ENCODE results near the gene DISC1. TPM values are rescaled to one million over a fixed set of nuclear protein-coding genes. Genes with fewer than 3 reads are reported as not detected.

Gene DISC1
- total and polyA plus RNA-seq, 2 experiments from 2014 or later = 2.1 to 6.5 TPM

DNA sequence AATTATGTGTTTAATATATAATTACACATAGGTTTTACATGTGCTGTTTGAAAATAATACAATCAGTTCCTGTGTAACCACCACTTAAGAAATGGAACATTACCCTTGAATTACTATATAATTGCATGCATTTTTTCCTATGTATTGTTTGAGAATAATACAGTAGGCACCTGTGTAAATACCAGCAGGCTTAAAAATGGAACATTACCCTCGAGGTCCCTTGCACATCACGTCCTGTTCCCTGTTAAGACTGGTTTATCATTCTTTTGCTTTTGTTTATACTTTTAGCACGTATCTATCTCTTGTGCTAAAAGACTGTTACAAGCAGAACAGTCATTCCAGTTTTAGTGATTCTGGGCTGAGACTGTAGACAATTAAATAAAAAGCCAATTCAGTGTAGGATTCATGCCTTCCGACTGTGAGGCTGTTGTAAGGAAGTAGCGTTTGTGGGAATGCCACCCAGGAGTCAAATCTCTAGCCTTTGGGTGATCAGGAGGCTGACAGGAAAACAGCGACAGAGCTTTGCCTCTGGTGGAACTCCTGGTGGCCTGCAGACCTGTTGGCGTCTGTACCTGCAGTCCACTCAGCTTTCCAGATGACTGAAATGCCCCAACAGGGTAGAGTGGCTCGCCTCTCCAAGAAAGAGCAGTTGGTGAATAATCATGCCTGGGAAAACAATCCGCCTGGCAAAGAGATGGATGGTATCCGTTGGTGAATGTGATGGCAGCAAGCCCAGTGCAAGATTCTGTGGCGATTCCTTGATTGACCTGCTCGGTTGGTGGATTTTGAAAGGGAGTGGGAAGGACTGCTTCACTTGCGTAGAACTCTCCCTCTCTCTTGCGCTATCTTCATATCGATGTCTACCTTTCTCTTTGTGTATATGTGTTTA lies 58.0 kb downstream of the DISC1 start:
- 0 out of 3 replicates have a peak, but pooled peaks cover under 1% of the 10 kb centered on the region for H3K4me1 Mint-ChIP-seq
- Histone ChIP-seq H3K27me3 (ENCODE audit: insufficient read depth) (no peaks in the 10 kb centered on the region), H3K4me3 (no peak overlapping the region), H3K27ac (ENCODE audit: low read depth) (no peak overlapping the region), H3F3A (replicated peaks; ENCODE audit: low read depth) (no peaks in the 10 kb centered on the region), H3K4me1 (ENCODE audit: insufficient read depth) (0 out of 2 replicates have a peak, but pooled peaks cover under 1% of the 10 kb centered on the region), H3K4me2 (no peak overlapping the region), H3K36me3 (ENCODE audit: insufficient read depth) (0 out of 2 replicates have a peak, but pooled peaks cover 7% of the 10 kb centered on the region), H4K20me1 (replicated peaks; ENCODE audit: insufficient read depth) (no peaks in the 10 kb centered on the region), H2AFZ (no peak overlapping the region), H3K79me2 (replicated peaks; ENCODE audit: insufficient read depth) (no peaks in the 10 kb centered on the region), H3K9me2 (ENCODE audit: insufficient read depth) (peaks cover 4% of the 10 kb centered on the region; the same call in 1 of the 2 replicates)
- no peaks in the 10 kb centered on the region for H3K27me3 Mint-ChIP-seq (ENCODE audit: insufficient read depth, low read depth, poor library complexity)
- H3K36me3 Mint-ChIP-seq (ENCODE audit: low read depth) = peaks cover 26% of the 10 kb centered on the region
- TF ChIP-seq EZH2 (IDR thresholded peaks at IDR 0.05; ENCODE audit: low read depth, unreplicated experiment) (no peak), STAT1 (IDR thresholded peaks at IDR 0.05; ENCODE audit: unreplicated experiment) (no peak), CREB1 (CRISPR knock-in tag; IDR thresholded peaks at IDR 0.05; ENCODE audit: low read depth) (no peak), NANOG (IDR thresholded peaks at IDR 0.05; ENCODE audit: borderline replicate concordance) (no peak), JUNB (IDR thresholded peaks at IDR 0.05; ENCODE audit: unreplicated experiment) (no peak), POLR2AphosphoS5 (IDR thresholded peaks at IDR 0.05; ENCODE audit: low read depth) (no peak), EZH2phosphoT487 (IDR thresholded peaks at IDR 0.05; ENCODE audit: unreplicated experiment) (no peak), ZNF114 (CRISPR knock-in tag; IDR thresholded peaks at IDR 0.05) (no peak)
- TF ChIP-seq, protein P1, sequence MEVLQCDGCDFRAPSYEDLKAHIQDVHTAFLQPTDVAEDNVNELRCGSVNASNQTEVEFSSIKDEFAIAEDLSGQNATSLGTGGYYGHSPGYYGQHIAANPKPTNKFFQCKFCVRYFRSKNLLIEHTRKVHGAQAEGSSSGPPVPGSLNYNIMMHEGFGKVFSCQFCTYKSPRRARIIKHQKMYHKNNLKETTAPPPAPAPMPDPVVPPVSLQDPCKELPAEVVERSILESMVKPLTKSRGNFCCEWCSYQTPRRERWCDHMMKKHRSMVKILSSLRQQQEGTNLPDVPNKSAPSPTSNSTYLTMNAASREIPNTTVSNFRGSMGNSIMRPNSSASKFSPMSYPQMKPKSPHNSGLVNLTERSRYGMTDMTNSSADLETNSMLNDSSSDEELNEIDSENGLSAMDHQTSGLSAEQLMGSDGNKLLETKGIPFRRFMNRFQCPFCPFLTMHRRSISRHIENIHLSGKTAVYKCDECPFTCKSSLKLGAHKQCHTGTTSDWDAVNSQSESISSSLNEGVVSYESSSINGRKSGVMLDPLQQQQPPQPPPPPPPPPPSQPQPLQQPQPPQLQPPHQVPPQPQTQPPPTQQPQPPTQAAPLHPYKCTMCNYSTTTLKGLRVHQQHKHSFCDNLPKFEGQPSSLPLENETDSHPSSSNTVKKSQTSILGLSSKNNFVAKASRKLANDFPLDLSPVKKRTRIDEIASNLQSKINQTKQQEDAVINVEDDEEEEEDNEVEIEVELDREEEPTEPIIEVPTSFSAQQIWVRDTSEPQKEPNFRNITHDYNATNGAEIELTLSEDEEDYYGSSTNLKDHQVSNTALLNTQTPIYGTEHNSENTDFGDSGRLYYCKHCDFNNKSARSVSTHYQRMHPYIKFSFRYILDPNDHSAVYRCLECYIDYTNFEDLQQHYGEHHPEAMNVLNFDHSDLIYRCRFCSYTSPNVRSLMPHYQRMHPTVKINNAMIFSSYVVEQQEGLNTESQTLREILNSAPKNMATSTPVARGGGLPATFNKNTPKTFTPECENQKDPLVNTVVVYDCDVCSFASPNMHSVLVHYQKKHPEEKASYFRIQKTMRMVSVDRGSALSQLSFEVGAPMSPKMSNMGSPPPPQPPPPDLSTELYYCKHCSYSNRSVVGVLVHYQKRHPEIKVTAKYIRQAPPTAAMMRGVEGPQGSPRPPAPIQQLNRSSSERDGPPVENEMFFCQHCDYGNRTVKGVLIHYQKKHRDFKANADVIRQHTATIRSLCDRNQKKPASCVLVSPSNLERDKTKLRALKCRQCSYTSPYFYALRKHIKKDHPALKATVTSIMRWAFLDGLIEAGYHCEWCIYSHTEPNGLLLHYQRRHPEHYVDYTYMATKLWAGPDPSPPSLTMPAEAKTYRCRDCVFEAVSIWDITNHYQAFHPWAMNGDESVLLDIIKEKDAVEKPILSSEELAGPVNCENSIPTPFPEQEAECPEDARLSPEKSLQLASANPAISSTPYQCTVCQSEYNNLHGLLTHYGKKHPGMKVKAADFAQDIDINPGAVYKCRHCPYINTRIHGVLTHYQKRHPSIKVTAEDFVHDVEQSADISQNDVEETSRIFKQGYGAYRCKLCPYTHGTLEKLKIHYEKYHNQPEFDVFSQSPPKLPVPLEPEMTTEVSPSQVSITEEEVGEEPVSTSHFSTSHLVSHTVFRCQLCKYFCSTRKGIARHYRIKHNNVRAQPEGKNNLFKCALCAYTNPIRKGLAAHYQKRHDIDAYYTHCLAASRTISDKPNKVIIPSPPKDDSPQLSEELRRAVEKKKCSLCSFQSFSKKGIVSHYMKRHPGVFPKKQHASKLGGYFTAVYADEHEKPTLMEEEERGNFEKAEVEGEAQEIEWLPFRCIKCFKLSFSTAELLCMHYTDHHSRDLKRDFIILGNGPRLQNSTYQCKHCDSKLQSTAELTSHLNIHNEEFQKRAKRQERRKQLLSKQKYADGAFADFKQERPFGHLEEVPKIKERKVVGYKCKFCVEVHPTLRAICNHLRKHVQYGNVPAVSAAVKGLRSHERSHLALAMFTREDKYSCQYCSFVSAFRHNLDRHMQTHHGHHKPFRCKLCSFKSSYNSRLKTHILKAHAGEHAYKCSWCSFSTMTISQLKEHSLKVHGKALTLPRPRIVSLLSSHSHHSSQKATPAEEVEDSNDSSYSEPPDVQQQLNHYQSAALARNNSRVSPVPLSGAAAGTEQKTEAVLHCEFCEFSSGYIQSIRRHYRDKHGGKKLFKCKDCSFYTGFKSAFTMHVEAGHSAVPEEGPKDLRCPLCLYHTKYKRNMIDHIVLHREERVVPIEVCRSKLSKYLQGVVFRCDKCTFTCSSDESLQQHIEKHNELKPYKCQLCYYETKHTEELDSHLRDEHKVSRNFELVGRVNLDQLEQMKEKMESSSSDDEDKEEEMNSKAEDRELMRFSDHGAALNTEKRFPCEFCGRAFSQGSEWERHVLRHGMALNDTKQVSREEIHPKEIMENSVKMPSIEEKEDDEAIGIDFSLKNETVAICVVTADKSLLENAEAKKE (CRISPR knock-in tag; IDR thresholded peaks at IDR 0.05) = no peak
- TF ChIP-seq, protein P2, sequence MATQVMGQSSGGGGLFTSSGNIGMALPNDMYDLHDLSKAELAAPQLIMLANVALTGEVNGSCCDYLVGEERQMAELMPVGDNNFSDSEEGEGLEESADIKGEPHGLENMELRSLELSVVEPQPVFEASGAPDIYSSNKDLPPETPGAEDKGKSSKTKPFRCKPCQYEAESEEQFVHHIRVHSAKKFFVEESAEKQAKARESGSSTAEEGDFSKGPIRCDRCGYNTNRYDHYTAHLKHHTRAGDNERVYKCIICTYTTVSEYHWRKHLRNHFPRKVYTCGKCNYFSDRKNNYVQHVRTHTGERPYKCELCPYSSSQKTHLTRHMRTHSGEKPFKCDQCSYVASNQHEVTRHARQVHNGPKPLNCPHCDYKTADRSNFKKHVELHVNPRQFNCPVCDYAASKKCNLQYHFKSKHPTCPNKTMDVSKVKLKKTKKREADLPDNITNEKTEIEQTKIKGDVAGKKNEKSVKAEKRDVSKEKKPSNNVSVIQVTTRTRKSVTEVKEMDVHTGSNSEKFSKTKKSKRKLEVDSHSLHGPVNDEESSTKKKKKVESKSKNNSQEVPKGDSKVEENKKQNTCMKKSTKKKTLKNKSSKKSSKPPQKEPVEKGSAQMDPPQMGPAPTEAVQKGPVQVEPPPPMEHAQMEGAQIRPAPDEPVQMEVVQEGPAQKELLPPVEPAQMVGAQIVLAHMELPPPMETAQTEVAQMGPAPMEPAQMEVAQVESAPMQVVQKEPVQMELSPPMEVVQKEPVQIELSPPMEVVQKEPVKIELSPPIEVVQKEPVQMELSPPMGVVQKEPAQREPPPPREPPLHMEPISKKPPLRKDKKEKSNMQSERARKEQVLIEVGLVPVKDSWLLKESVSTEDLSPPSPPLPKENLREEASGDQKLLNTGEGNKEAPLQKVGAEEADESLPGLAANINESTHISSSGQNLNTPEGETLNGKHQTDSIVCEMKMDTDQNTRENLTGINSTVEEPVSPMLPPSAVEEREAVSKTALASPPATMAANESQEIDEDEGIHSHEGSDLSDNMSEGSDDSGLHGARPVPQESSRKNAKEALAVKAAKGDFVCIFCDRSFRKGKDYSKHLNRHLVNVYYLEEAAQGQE (IDR thresholded peaks at IDR 0.05; ENCODE audit: unreplicated experiment) = no peak
- DNase-seq (ENCODE audit: low spot score) (no peak), ATAC-seq (no peak)
- H3K4me3 Mint-ChIP-seq = no peak overlapping the region
- H3K9me3 Mint-ChIP-seq = peaks cover 37% of the 10 kb centered on the region
- H3K27ac Mint-ChIP-seq = no peak overlapping the region
